IMR-90 (cell line): ENCODE data around the gene OR6B1.

Source experiments
- CTCF ChIP-seq: conservative IDR thresholded peaks from 2 replicates; pipeline ENCODE4 v1.5.1; 2012; ENCODE audit warnings: mild to moderate bottlenecking, low read depth, low read length, improper control_type of control experiment
- MXI1 ChIP-seq: IDR thresholded peaks from 2 replicates; pipeline ENCODE4 v1.6.1; 2012; ENCODE audit warnings: low read depth, mild to moderate bottlenecking, low read length, moderate library complexity, borderline replicate concordance

- TF ChIP-seq CTCF (no peak), MXI1 (no peak)
Observed at GRCh38 chr7:144038887-144039286, 38.8 kb downstream of the OR6B1 start.
